ENCODE data around the gene RPS6KA4.
A peak's percentile ranks its signal among the peaks of the same experiment; 100 is the strongest.
"Not testable (repeated sequence)": the region's sequence is repeated elsewhere in the genome, so short reads cannot be mapped to it uniquely, and the experiment has no call there.

RPS6KA4 gene

GRCh38 chr11:64358907-64359711 is at the start of gene RPS6KA4:
TSS of gene RPS6KA4 (plus strand) at chr11:64359162. CDS start at chr11:64359236, 74 bp downstream.
- DNase-seq (ENCODE audit: extremely low read depth, low read depth): no peak
- TF ChIP-seq CTCF (IDR thresholded peaks at IDR 0.05; ENCODE audit: low read depth, low read length, missing control alignments): no peak
- peak within 1 kb of the TSS; percentile 81 for H3K4me3 ChIP-seq (replicated peaks; ENCODE audit: low read depth, low read length)

- TF ChIP-seq CTCF (IDR thresholded peaks at IDR 0.05; ENCODE audit: low read depth, low read length, missing control alignments): no peak
- H3K4me3 ChIP-seq (replicated peaks; ENCODE audit: low read depth, low read length): no peak overlapping the region
- DNase-seq (ENCODE audit: extremely low read depth, low read depth): no peak
These were observed 46.0 kb upstream of the RPS6KA4 start for GRCh38 chr11:64312947-64313346.

GRCh38 chr11:64313491-64314145 is 45.3 kb upstream of the RPS6KA4 start:
- no peak for DNase-seq (ENCODE audit: extremely low read depth, low read depth)
- no peak overlapping the region for H3K4me3 ChIP-seq (replicated peaks; ENCODE audit: low read depth, low read length)
- no peak for TF ChIP-seq CTCF (IDR thresholded peaks at IDR 0.05; ENCODE audit: low read depth, low read length, missing control alignments)

- TF ChIP-seq CTCF (IDR thresholded peaks at IDR 0.05; ENCODE audit: low read depth, low read length, missing control alignments): peak; percentile 30
- no peak overlapping the region for H3K4me3 ChIP-seq (replicated peaks; ENCODE audit: low read depth, low read length)
- DNase-seq (ENCODE audit: extremely low read depth, low read depth): no peak
These were observed 44.7 kb upstream of the RPS6KA4 start for GRCh38 chr11:64314146-64314804.

- no peak for TF ChIP-seq CTCF (IDR thresholded peaks at IDR 0.05; ENCODE audit: low read depth, low read length, missing control alignments)
- no peak for DNase-seq (ENCODE audit: extremely low read depth, low read depth)
- no peak overlapping the region for H3K4me3 ChIP-seq (replicated peaks; ENCODE audit: low read depth, low read length)
These were observed 44.0 kb upstream of the RPS6KA4 start for GRCh38 chr11:64314805-64315561.

GRCh38 chr11:64315667-64316526 is 43.1 kb upstream of the RPS6KA4 start:
- H3K4me3 ChIP-seq (replicated peaks; ENCODE audit: low read depth, low read length): peak overlapping the region; percentile 92
- DNase-seq (ENCODE audit: extremely low read depth, low read depth): not testable (repeated sequence)

Data from HFF-Myc (cell line).